ENCODE results near the gene GABRB2.

DNA sequence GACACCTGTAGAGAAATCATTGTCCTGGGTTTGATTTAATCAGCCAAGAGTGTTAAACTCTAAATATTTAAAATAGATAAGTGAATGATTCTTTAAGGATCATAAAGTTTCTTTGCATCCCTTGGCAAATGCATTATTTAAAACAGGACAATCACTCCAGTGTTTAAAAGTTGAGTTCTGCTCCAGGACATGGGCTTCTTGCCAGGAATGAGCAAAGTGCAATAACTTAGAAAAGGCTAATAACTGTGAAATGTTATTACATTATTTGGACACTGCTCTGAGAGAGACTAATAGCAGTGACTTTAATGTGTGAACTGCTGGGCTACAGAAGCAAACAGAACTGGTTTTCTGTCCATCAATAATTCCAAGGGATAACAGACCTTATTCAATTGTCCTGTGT lies 283.3 kb downstream of the GABRB2 start:
- TF ChIP-seq EZH2phosphoT487 (IDR thresholded peaks at IDR 0.05; ENCODE audit: borderline replicate concordance) (no peak), JUND (IDR thresholded peaks at IDR 0.05) (no peak), POLR2A (IDR thresholded peaks at IDR 0.05; ENCODE audit: borderline replicate concordance, extremely low read depth, insufficient read depth, insufficient read length) (no peak)
- TF ChIP-seq, protein P1, sequence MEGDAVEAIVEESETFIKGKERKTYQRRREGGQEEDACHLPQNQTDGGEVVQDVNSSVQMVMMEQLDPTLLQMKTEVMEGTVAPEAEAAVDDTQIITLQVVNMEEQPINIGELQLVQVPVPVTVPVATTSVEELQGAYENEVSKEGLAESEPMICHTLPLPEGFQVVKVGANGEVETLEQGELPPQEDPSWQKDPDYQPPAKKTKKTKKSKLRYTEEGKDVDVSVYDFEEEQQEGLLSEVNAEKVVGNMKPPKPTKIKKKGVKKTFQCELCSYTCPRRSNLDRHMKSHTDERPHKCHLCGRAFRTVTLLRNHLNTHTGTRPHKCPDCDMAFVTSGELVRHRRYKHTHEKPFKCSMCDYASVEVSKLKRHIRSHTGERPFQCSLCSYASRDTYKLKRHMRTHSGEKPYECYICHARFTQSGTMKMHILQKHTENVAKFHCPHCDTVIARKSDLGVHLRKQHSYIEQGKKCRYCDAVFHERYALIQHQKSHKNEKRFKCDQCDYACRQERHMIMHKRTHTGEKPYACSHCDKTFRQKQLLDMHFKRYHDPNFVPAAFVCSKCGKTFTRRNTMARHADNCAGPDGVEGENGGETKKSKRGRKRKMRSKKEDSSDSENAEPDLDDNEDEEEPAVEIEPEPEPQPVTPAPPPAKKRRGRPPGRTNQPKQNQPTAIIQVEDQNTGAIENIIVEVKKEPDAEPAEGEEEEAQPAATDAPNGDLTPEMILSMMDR (IDR thresholded peaks at IDR 0.05 in 2 of 3, conservative IDR thresholded peaks at IDR 0.05 in 1 of 3; ENCODE audit: borderline replicate concordance in 1 of 3, insufficient read depth in 1 of 3, low read depth in 2 of 3, low read length in 2 of 3): no peak
